HepG2 (cell line): Measurements from ENCODE around the gene BABAM2. TPM values are rescaled to one million over a fixed set of nuclear protein-coding genes. Genes with fewer than 3 reads are reported as not detected.

Experiments
- CHD2 ChIP-seq: IDR thresholded peaks from 2 replicates; pipeline ENCODE4 v1.6.1; 2011; ENCODE audit warnings: low read depth, low read length, improper control_type of control experiment
- CREM ChIP-seq, 2 experiments: sonication (generic) in 1 of 2; formaldehyde crosslinking in 1 of 2; IDR thresholded peaks; 2 replicates each; pipeline versions ENCODE4 v1.4.0 to v1.6.1; 2016 to 2020; ENCODE audit warnings: antibody characterized with exemption in 1 of 2, mild to moderate bottlenecking in 1 of 2, missing genetic modification reagents in 1 of 2
- ESRRA ChIP-seq: sonication (generic); formaldehyde crosslinking; IDR thresholded peaks from 2 replicates; pipeline ENCODE4 v1.5.1; 2020; ENCODE audit warnings: mild to moderate bottlenecking, low read depth, missing genetic modification reagents
- HNRNPL ChIP-seq: fragments of 200-400 bp; formaldehyde crosslinking; IDR thresholded peaks from 2 replicates; pipeline ENCODE4 v1.6.1; 2017; ENCODE audit warnings: mild to moderate bottlenecking, low read depth, low read length
- MED13 ChIP-seq: sonication (generic); formaldehyde crosslinking; IDR thresholded peaks from 2 replicates; pipeline ENCODE4 v1.5.0; 2020; ENCODE audit warnings: missing genetic modification reagents
- MIXL1 ChIP-seq: IDR thresholded peaks from 2 replicates; pipeline ENCODE4 v1.6.1; 2016
- NFE2L1 ChIP-seq: sonication (generic); formaldehyde crosslinking; IDR thresholded peaks from 2 replicates; pipeline ENCODE4 v1.4.0; 2020; ENCODE audit warnings: missing genetic modification reagents, mild to moderate bottlenecking, borderline replicate concordance
- SP4 ChIP-seq: sonication (generic); formaldehyde crosslinking; IDR thresholded peaks from 2 replicates; pipeline ENCODE4 v1.8.1; 2023; ENCODE audit warnings: mild to moderate bottlenecking, missing genetic modification reagents
- SRSF9 ChIP-seq: fragments of 200-400 bp; formaldehyde crosslinking; IDR thresholded peaks from 2 replicates; pipeline ENCODE4 v1.6.1; 2018; ENCODE audit warnings: borderline replicate concordance, mild to moderate bottlenecking, low read depth, low read length; ENCODE audit not compliant: insufficient read depth, poor library complexity, severe bottlenecking
- ZNF10 ChIP-seq: sonication (generic); formaldehyde crosslinking; IDR thresholded peaks from 2 replicates; pipeline ENCODE4 v1.4.0; 2020; ENCODE audit warnings: mild to moderate bottlenecking, low read depth, missing genetic modification reagents, borderline replicate concordance
- ZZZ3 ChIP-seq: sonication (generic); formaldehyde crosslinking; IDR thresholded peaks from 2 replicates; pipeline ENCODE4 v1.4.0; 2020; ENCODE audit warnings: missing genetic modification reagents, mild to moderate bottlenecking, borderline replicate concordance
- polyA plus RNA-seq, 8 experiments: library from polyadenylated mRNA; depleted of rRNA in 3 of 8; stranded (reverse) in 7 of 8; unstranded in 1 of 8; fragments of >200 nt; fragmentation: Illumina TruSeq in 4 of 8; extraction: Trizol in 4 of 8; gene quantifications; 2 replicates each; pipeline versions ENCODE4 v1.2.1 to v1.2.3, GENCODE V29; 2011 to 2016; ENCODE audit warnings: low read depth in 4 of 8, missing spikeins in 1 of 8, mixed read lengths in 1 of 8; ENCODE audit not compliant: insufficient read depth in 1 of 8
- total RNA-seq, 5 experiments: library from RNA; depleted of rRNA; stranded (reverse); fragments of >200 nt; fragmentation: Illumina TruSeq; extraction: Trizol; gene quantifications; 2 replicates each; pipeline ENCODE4 v1.2.3, GENCODE V29; 2016; ENCODE audit warnings: low read depth in 1 of 5
- TF ChIP-seq, protein P1 (sequence below), 2 experiments: sonication (generic) in 1 of 2; formaldehyde crosslinking in 1 of 2; IDR thresholded peaks; 2 replicates each; pipeline versions ENCODE4 v1.6.1 to v1.9.0; 2014 to 2022; ENCODE audit warnings: antibody characterized with exemption in 1 of 2, borderline replicate concordance in 1 of 2, inconsistent platforms in 1 of 2, low read depth in 1 of 2, missing genetic modification reagents in 1 of 2
- TF ChIP-seq, protein P2 (sequence below): sonication (generic); formaldehyde crosslinking; IDR thresholded peaks from 2 replicates; pipeline ENCODE4 v1.4.0; 2020; ENCODE audit warnings: missing genetic modification reagents
- TF ChIP-seq, protein P3 (sequence below): sonication (generic); formaldehyde crosslinking; IDR thresholded peaks from 2 replicates; pipeline ENCODE4 v1.4.0; 2020; ENCODE audit warnings: mild to moderate bottlenecking, low read depth, missing genetic modification reagents
- TF ChIP-seq, protein P4 (sequence below): sonication (generic); formaldehyde crosslinking; IDR thresholded peaks from 2 replicates; pipeline ENCODE4 v1.4.0; 2020; ENCODE audit warnings: mild to moderate bottlenecking, missing genetic modification reagents
- TF ChIP-seq, protein P5 (sequence below): sonication (generic); formaldehyde crosslinking; IDR thresholded peaks from 2 replicates; pipeline ENCODE4 v1.5.0; 2020; ENCODE audit warnings: missing genetic modification reagents, mild to moderate bottlenecking, borderline replicate concordance

The BABAM2 gene
- total and polyA plus RNA-seq, 2 of the 13 experiments (the other 11 are each of a cell fraction or from before 2014, with no cell fraction given), result 24.9 to 28.0 TPM

DNA sequence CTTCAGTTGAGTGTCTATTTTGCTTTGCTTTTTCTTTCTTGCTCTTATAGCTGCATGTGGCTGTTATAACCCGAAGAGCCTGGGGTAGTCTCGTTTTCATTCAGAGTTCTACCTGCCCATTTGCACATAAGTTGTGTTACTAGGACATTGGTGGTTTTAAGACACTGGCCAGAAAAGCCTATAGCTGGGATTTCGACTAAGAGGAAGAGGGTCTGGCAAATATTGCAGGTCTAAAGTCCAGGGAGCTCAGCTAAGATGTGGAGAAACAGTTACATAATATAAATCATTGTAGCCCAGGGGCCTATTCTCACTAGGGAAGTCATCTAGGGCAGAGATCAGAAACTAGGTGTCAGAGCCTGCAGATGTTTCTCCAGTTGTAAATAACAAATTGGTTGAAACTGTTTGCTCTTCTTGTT is 120.8 kb downstream of the BABAM2 start (continued):
- no peak for TF ChIP-seq ZZZ3 (CRISPR knock-in tag)
- no peak for TF ChIP-seq HNRNPL
- TF ChIP-seq, protein P1, sequence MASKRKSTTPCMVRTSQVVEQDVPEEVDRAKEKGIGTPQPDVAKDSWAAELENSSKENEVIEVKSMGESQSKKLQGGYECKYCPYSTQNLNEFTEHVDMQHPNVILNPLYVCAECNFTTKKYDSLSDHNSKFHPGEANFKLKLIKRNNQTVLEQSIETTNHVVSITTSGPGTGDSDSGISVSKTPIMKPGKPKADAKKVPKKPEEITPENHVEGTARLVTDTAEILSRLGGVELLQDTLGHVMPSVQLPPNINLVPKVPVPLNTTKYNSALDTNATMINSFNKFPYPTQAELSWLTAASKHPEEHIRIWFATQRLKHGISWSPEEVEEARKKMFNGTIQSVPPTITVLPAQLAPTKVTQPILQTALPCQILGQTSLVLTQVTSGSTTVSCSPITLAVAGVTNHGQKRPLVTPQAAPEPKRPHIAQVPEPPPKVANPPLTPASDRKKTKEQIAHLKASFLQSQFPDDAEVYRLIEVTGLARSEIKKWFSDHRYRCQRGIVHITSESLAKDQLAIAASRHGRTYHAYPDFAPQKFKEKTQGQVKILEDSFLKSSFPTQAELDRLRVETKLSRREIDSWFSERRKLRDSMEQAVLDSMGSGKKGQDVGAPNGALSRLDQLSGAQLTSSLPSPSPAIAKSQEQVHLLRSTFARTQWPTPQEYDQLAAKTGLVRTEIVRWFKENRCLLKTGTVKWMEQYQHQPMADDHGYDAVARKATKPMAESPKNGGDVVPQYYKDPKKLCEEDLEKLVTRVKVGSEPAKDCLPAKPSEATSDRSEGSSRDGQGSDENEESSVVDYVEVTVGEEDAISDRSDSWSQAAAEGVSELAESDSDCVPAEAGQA (IDR thresholded peaks at IDR 0.05; ENCODE audit: low read depth), result no peak
- TF ChIP-seq, protein P1 (CRISPR knock-in tag; IDR thresholded peaks at IDR 0.05; ENCODE audit: borderline replicate concordance), result no peak
- peak; percentile 66; the same call in 1 of the 2 replicates for TF ChIP-seq MIXL1 (CRISPR knock-in tag)
- TF ChIP-seq, protein P2, sequence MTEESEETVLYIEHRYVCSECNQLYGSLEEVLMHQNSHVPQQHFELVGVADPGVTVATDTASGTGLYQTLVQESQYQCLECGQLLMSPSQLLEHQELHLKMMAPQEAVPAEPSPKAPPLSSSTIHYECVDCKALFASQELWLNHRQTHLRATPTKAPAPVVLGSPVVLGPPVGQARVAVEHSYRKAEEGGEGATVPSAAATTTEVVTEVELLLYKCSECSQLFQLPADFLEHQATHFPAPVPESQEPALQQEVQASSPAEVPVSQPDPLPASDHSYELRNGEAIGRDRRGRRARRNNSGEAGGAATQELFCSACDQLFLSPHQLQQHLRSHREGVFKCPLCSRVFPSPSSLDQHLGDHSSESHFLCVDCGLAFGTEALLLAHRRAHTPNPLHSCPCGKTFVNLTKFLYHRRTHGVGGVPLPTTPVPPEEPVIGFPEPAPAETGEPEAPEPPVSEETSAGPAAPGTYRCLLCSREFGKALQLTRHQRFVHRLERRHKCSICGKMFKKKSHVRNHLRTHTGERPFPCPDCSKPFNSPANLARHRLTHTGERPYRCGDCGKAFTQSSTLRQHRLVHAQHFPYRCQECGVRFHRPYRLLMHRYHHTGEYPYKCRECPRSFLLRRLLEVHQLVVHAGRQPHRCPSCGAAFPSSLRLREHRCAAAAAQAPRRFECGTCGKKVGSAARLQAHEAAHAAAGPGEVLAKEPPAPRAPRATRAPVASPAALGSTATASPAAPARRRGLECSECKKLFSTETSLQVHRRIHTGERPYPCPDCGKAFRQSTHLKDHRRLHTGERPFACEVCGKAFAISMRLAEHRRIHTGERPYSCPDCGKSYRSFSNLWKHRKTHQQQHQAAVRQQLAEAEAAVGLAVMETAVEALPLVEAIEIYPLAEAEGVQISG, result no peak
- TF ChIP-seq CHD2, result no peak
- no peak for TF ChIP-seq MED13
- TF ChIP-seq ZNF10, result no peak
- TF ChIP-seq ESRRA (CRISPR knock-in tag), result no peak
- TF ChIP-seq, protein P3, sequence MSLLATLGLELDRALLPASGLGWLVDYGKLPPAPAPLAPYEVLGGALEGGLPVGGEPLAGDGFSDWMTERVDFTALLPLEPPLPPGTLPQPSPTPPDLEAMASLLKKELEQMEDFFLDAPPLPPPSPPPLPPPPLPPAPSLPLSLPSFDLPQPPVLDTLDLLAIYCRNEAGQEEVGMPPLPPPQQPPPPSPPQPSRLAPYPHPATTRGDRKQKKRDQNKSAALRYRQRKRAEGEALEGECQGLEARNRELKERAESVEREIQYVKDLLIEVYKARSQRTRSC (CRISPR knock-in tag), result no peak
- TF ChIP-seq, protein P4, sequence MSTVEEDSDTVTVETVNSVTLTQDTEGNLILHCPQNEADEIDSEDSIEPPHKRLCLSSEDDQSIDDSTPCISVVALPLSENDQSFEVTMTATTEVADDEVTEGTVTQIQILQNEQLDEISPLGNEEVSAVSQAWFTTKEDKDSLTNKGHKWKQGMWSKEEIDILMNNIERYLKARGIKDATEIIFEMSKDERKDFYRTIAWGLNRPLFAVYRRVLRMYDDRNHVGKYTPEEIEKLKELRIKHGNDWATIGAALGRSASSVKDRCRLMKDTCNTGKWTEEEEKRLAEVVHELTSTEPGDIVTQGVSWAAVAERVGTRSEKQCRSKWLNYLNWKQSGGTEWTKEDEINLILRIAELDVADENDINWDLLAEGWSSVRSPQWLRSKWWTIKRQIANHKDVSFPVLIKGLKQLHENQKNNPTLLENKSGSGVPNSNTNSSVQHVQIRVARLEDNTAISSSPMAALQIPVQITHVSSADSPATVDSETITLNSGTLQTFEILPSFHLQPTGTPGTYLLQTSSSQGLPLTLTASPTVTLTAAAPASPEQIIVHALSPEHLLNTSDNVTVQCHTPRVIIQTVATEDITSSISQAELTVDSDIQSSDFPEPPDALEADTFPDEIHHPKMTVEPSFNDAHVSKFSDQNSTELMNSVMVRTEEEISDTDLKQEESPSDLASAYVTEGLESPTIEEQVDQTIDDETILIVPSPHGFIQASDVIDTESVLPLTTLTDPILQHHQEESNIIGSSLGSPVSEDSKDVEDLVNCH (CRISPR knock-in tag), result no peak
- TF ChIP-seq, protein P5, sequence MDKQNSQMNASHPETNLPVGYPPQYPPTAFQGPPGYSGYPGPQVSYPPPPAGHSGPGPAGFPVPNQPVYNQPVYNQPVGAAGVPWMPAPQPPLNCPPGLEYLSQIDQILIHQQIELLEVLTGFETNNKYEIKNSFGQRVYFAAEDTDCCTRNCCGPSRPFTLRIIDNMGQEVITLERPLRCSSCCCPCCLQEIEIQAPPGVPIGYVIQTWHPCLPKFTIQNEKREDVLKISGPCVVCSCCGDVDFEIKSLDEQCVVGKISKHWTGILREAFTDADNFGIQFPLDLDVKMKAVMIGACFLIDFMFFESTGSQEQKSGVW, result no peak
- TF ChIP-seq CREM (IDR thresholded peaks at IDR 0.05), result no peak
- TF ChIP-seq CREM (CRISPR knock-in tag; IDR thresholded peaks at IDR 0.05), result no peak
- TF ChIP-seq SP4 (CRISPR knock-in tag), result no peak; the same call in 1 of the 2 replicates
- TF ChIP-seq NFE2L1 (CRISPR knock-in tag), result no peak
- TF ChIP-seq SRSF9, result no peak
